ENCODE measurements around the gene NEDD9.
A peak's percentile ranks its signal among the peaks of the same experiment; 100 is the strongest.

The NEDD9 gene

GRCh38 chr6:11162262-11162661 is 70.2 kb downstream of the NEDD9 start:
- no peak for DNase-seq (ENCODE audit: low read depth, low spot score)
- no peak for TF ChIP-seq CTCF (IDR thresholded peaks at IDR 0.05; ENCODE audit: low read depth, low read length)
- in situ Hi-C loops (cut with HindIII; ENCODE audit: low sequenced_read_pairs), result no loop called here
- H3K4me3 ChIP-seq (ENCODE audit: low read depth, low read length), result no peak overlapping the region

- in situ Hi-C loops (cut with HindIII; ENCODE audit: low sequenced_read_pairs), result no loop called here
- DNase-seq (ENCODE audit: low read depth, low spot score), result peak; percentile 68
- no peak overlapping the region for H3K4me3 ChIP-seq (ENCODE audit: low read depth, low read length)
- no peak for TF ChIP-seq CTCF (IDR thresholded peaks at IDR 0.05; ENCODE audit: low read depth, low read length)
These were observed 71.2 kb downstream of the NEDD9 start for GRCh38 chr6:11161031-11161956.

- no peak for DNase-seq (ENCODE audit: low read depth, low spot score)
- no peak overlapping the region for H3K4me3 ChIP-seq (ENCODE audit: low read depth, low read length)
- in situ Hi-C loops (cut with HindIII; ENCODE audit: low sequenced_read_pairs), result no loop called here
- no peak for TF ChIP-seq CTCF (IDR thresholded peaks at IDR 0.05; ENCODE audit: low read depth, low read length)
These were observed 72.3 kb downstream of the NEDD9 start for GRCh38 chr6:11160199-11160598.

- in situ Hi-C loops (cut with HindIII; ENCODE audit: low sequenced_read_pairs), result no loop called here
- no peak for DNase-seq (ENCODE audit: low read depth, low spot score)
- no peak overlapping the region for H3K4me3 ChIP-seq (ENCODE audit: low read depth, low read length)
- no peak for TF ChIP-seq CTCF (IDR thresholded peaks at IDR 0.05; ENCODE audit: low read depth, low read length)
These were observed 76.9 kb downstream of the NEDD9 start for GRCh38 chr6:11155589-11155988.

- in situ Hi-C loops (cut with HindIII; ENCODE audit: low sequenced_read_pairs), result no loop called here
- TF ChIP-seq CTCF (IDR thresholded peaks at IDR 0.05; ENCODE audit: low read depth, low read length), result no peak
- no peak for DNase-seq (ENCODE audit: low read depth, low spot score)
- H3K4me3 ChIP-seq (ENCODE audit: low read depth, low read length), result no peak overlapping the region
These were observed 79.0 kb downstream of the NEDD9 start for GRCh38 chr6:11153447-11153846.

GRCh38 chr6:11152581-11152980 is 79.9 kb downstream of the NEDD9 start:
- no peak for TF ChIP-seq CTCF (IDR thresholded peaks at IDR 0.05; ENCODE audit: low read depth, low read length)
- no peak overlapping the region for H3K4me3 ChIP-seq (ENCODE audit: low read depth, low read length)
- in situ Hi-C loops (cut with HindIII; ENCODE audit: low sequenced_read_pairs), result no loop called here
- no peak for DNase-seq (ENCODE audit: low read depth, low spot score)

Data from astrocyte of the spinal cord (primary cell).